ENCODE measurements around the gene ITM2C. TPM values are rescaled to one million over a fixed set of nuclear protein-coding genes. Genes with fewer than 3 reads are reported as not detected.

ITM2C gene
- total and polyA plus RNA-seq, 2 of the 13 experiments (the other 11 are each of a cell fraction or from before 2014, with no cell fraction given) = 70.5 to 270 TPM

DNA sequence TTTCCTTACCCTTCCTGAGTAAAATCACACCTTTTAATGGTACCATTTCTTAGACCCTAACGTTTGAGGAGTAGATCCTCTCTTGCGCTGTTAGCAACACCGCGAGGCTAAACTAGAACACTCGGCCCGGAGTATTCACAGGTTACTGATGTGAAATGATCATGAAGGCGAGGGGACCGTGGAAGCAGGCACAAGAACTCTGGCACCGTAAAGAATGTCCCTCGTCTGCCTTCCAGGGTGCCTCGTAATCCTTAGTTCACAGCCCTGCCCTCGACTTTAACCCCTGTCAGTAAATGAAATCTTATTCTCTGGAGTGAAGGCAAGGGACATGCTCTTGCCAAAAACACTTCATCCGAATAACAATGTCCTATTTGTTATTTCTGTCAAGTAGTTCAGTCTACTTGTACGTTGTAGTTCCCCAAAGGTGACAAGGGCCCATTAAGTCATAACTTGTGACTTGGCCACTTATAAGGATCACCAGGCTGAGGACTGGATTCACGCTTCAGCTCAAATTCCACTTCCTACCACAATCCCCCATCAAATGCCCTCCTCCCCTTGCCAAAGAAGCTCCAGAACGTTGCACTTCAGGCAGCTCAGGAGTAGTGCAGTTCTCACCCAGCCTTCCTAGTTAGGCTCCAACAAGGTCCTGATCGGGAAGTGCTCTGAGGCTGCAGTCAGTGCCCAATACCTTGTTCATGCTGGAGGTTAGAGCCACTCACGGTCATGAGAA lies 43.3 kb upstream of the ITM2C start:
- no TSS peak for BruUV-seq (replicated peaks)
- intact Hi-C loops (cut with micrococcal nuclease; ENCODE audit: unreplicated experiment) = no loop called here
- Histone ChIP-seq H3K9me3 (ENCODE audit: low read length) (no peaks in the 10 kb centered on the region), H3K4me2 (ENCODE audit: low read depth, low read length) (no peak overlapping the region), H3K27ac (ENCODE audit: extremely low read length, insufficient read depth, low read length) (no peak overlapping the region), H4K20me1 (ENCODE audit: insufficient read depth, low read length) (no peaks in the 10 kb centered on the region), H3K79me2 (ENCODE audit: insufficient read depth, low read length) (no peaks in the 10 kb centered on the region), H3K36me3 (replicated peaks in 1 of 2; ENCODE audit: control insufficient read depth in 1 of 2, insufficient read depth in 2 of 2, low read length in 2 of 2) (peaks cover 9 to 20% of the 10 kb centered on the region in 2 experiments; a peak in 4 of 5 replicates), H3K4me3 (replicated peaks in 1 of 3; ENCODE audit: insufficient read depth in 1 of 3, low read depth in 2 of 3, low read length in 3 of 3) (no peak overlapping the region), H3K4me1 (ENCODE audit: insufficient read depth, low read length) (no peaks in the 10 kb centered on the region), H3K9ac (ENCODE audit: insufficient read depth, low read depth, low read length) (no peak overlapping the region), H2AFZ (ENCODE audit: low read length) (no peak overlapping the region), H3K27me3 (ENCODE audit: control insufficient read depth in 1 of 2, insufficient read depth in 2 of 2, low read length in 2 of 2) (peaks cover 0 to 12% of the 10 kb centered on the region in 2 experiments; a peak in 1 of 5 replicates)
- ChIA-PET POLR2A (no interaction called here), CTCF (ENCODE audit: low intra/inter-chr PET ratio, low total read pairs) (no interaction called here)
- WGBS (ENCODE audit: low lambda C conversion rate) = 92% methylated on average over 18 of the region's 18 CpGs
- DNase-seq (ENCODE audit: low spot score) = no peak
- ATAC-seq = no peak
- no peak for TF ChIP-seq KLF11 (CRISPR knock-in tag; IDR thresholded peaks at IDR 0.05)
- in situ Hi-C loops (cut with HindIII; ENCODE audit: extremely low pct_ligation_motif_present, low pct_unique_long_range_greater_than_20kb) = loop anchor here (5.0 to 25.0 kb wide), 2 partner anchors 166 to 809 kb away; no protein-coding TSS in a partner anchor
- FAIRE-seq = no peak

DNA sequence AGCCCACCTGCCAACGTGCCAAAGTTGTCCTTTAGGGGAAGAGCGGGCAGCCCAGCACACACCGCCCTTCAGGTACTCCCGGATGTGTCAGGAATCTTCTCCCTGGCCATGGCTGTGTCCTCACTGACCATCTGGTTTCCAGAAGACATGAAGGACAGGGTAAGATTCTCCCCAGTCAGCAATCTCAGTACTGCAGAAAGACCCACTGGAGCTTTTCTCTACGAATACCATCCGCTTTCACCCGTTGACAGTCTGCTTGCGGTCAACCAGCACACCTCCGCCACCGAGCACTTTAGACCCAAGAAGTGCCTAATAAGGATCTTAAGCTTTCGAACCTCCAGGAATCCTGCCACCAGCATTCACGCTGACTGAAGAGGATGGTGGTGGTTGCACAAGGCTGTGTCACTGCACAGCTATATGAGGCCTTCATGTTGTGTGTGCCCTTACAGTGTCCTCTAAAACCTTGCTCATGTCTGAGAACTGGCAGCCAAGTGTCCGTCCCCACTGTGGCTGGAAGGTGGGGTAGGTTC lies 42.7 kb upstream of the ITM2C start:
- in situ Hi-C loops (cut with HindIII; ENCODE audit: extremely low pct_ligation_motif_present, low pct_unique_long_range_greater_than_20kb) (loop anchor here (5.0 to 25.0 kb wide), 2 partner anchors 165 to 810 kb away; no protein-coding TSS in a partner anchor), intact Hi-C loops (cut with micrococcal nuclease; ENCODE audit: unreplicated experiment) (no loop called here)
- H3K79me2 ChIP-seq (ENCODE audit: insufficient read depth, low read length) = no peaks in the 10 kb centered on the region
- CTCF ChIA-PET (ENCODE audit: low intra/inter-chr PET ratio, low total read pairs) = no interaction called here
- ATAC-seq (no peak), DNase-seq (ENCODE audit: low spot score) (no peak), FAIRE-seq (no peak)
- peaks cover 0 to 19% of the 10 kb centered on the region in 2 experiments; a peak in 3 of 5 replicates for H3K27me3 ChIP-seq (ENCODE audit: control insufficient read depth in 1 of 2, insufficient read depth in 2 of 2, low read length in 2 of 2)
- H3K27ac ChIP-seq (ENCODE audit: extremely low read length, insufficient read depth, low read length) = no peak overlapping the region
- no peaks in the 10 kb centered on the region for H3K9me3 ChIP-seq (ENCODE audit: low read length)
- H3K4me1 ChIP-seq (ENCODE audit: insufficient read depth, low read length) = no peaks in the 10 kb centered on the region
- WGBS (ENCODE audit: low lambda C conversion rate) = 92% methylated on average over 12 of the region's 13 CpGs
- H3K9ac ChIP-seq (ENCODE audit: insufficient read depth, low read depth, low read length) = no peak overlapping the region
- no TSS peak for BruUV-seq (replicated peaks)
- POLR2A ChIA-PET = no interaction called here
- H3K4me2 ChIP-seq (ENCODE audit: low read depth, low read length) = no peak overlapping the region
- H4K20me1 ChIP-seq (ENCODE audit: insufficient read depth, low read length) = no peaks in the 10 kb centered on the region
- peak; percentile 42; the same call in 1 of the 2 replicates for TF ChIP-seq MAFF (IDR thresholded peaks at IDR 0.05; ENCODE audit: low read depth, low read length)
- peak; percentile 63 to 68; a peak in 3 of 4 replicates for TF ChIP-seq MAFK (conservative IDR thresholded peaks at IDR 0.05 in 1 of 2, IDR thresholded peaks at IDR 0.05 in 1 of 2; ENCODE audit: low read length in 2 of 2)
- TF ChIP-seq ZBTB3 (CRISPR knock-in tag; IDR thresholded peaks at IDR 0.05; ENCODE audit: borderline replicate concordance, low read depth) = no peak
- TF ChIP-seq, protein P1, sequence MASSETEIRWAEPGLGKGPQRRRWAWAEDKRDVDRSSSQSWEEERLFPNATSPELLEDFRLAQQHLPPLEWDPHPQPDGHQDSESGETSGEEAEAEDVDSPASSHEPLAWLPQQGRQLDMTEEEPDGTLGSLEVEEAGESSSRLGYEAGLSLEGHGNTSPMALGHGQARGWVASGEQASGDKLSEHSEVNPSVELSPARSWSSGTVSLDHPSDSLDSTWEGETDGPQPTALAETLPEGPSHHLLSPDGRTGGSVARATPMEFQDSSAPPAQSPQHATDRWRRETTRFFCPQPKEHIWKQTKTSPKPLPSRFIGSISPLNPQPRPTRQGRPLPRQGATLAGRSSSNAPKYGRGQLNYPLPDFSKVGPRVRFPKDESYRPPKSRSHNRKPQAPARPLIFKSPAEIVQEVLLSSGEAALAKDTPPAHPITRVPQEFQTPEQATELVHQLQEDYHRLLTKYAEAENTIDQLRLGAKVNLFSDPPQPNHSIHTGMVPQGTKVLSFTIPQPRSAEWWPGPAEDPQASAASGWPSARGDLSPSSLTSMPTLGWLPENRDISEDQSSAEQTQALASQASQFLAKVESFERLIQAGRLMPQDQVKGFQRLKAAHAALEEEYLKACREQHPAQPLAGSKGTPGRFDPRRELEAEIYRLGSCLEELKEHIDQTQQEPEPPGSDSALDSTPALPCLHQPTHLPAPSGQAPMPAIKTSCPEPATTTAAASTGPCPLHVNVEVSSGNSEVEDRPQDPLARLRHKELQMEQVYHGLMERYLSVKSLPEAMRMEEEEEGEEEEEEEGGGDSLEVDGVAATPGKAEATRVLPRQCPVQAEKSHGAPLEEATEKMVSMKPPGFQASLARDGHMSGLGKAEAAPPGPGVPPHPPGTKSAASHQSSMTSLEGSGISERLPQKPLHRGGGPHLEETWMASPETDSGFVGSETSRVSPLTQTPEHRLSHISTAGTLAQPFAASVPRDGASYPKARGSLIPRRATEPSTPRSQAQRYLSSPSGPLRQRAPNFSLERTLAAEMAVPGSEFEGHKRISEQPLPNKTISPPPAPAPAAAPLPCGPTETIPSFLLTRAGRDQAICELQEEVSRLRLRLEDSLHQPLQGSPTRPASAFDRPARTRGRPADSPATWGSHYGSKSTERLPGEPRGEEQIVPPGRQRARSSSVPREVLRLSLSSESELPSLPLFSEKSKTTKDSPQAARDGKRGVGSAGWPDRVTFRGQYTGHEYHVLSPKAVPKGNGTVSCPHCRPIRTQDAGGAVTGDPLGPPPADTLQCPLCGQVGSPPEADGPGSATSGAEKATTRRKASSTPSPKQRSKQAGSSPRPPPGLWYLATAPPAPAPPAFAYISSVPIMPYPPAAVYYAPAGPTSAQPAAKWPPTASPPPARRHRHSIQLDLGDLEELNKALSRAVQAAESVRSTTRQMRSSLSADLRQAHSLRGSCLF (CRISPR knock-in tag; IDR thresholded peaks at IDR 0.05; ENCODE audit: borderline replicate concordance) = no peak
- H3K4me3 ChIP-seq (replicated peaks in 1 of 3; ENCODE audit: insufficient read depth in 1 of 3, low read depth in 2 of 3, low read length in 3 of 3) = no peak overlapping the region
- H2AFZ ChIP-seq (ENCODE audit: low read length) = no peak overlapping the region
- peaks cover 7 to 15% of the 10 kb centered on the region in 2 experiments; a peak in 4 of 5 replicates for H3K36me3 ChIP-seq (replicated peaks in 1 of 2; ENCODE audit: control insufficient read depth in 1 of 2, insufficient read depth in 2 of 2, low read length in 2 of 2)
